Body of pancreas (tissue), 4 donors: Measurements from ENCODE around the gene MAP4K4. TPM values are rescaled to one million over a fixed set of nuclear protein-coding genes. Genes with fewer than 3 reads are reported as not detected.

Source experiments
- ATAC-seq: fragments of 150-250 bp; one replicate; pipeline ENCODE4 v1.9.1; 2016
- DNase-seq, 4 donors: peaks; one replicate each; pipeline ENCODE4 v3.0.0-alpha.2; 2019
- H3K27ac ChIP-seq, 4 donors: fragments of 200-600 bp; sonication (generic); 1 replicate in 3 of 4; 2 replicates in 1 of 4; pipeline versions ENCODE4 v1.5.1 to v1.6.1; 2016 to 2019; ENCODE audit warnings: mild to moderate bottlenecking in 1 of 4, mixed read lengths in 1 of 4, moderate library complexity in 1 of 4
- H3K27me3 ChIP-seq, 2 donors: fragments of 200-600 bp; sonication (generic); one replicate each; pipeline ENCODE4 v1.6.0; 2016; ENCODE audit warnings: mild to moderate bottlenecking in 1 of 2
- H3K36me3 ChIP-seq, 2 donors: fragments of 200-600 bp; sonication (generic); replicated peaks in 1 of 2; 2 replicates each; pipeline ENCODE4 v1.5.1; 2016; ENCODE audit warnings: low read depth in 2 of 2; ENCODE audit not compliant: insufficient read depth in 1 of 2
- H3K4me1 ChIP-seq: fragments of 200-600 bp; sonication (generic); one replicate; pipeline ENCODE4 v1.6.0; 2016
- H3K4me3 ChIP-seq, 2 donors: fragments of 200-600 bp; sonication (generic); 1 replicate in 1 of 2; 2 replicates in 1 of 2; pipeline ENCODE4 v1.5.1; 2016 to 2019
- H3K9me3 ChIP-seq, 3 donors: fragments of 200-600 bp; sonication (generic); 1 replicate in 2 of 3; 2 replicates in 1 of 3; pipeline ENCODE4 v1.5.1; 2016
- CTCF ChIP-seq, 7 experiments: fragments of 450-650 bp in 4 of 7; fragments of 200-600 bp in 3 of 7; sonication (generic) in 3 of 7; IDR thresholded peaks; one replicate each; pipeline ENCODE4 v1.5.1; 2016 to 2019; ENCODE audit warnings: antibody characterized with exemption in 7 of 7
- POLR2A ChIP-seq, 3 donors: fragments of 450-650 bp; IDR thresholded peaks; one replicate each; pipeline ENCODE4 v1.6.1; 2016; ENCODE audit warnings: antibody characterized with exemption in 3 of 3, mild to moderate bottlenecking in 2 of 3
- WGBS, 2 donors: methylation state at CpG; one replicate each; pipeline ENCODE4 v1.1.5; 2017; 5-methylcytosine and 5-hydroxymethylcytosine counted together
- intact Hi-C: fragments of 100-400 bp; cut with DNase I; formaldehyde crosslinking; loops from one replicate; pipeline ENCODE4 v1.15.1; 2023
- total RNA-seq, 2 donors: library from RNA; depleted of rRNA; stranded (reverse); fragments of >200 nt; gene quantifications; one replicate each; pipeline ENCODE4 v1.1.0, GENCODE V29; 2016

Gene MAP4K4
- total RNA-seq, 2 donors from 2014 or later, result 22.1 to 25.1 TPM

- TF ChIP-seq POLR2A (IDR thresholded peaks at IDR 0.05) (no peak), CTCF (IDR thresholded peaks at IDR 0.05) (no peak)
- Histone ChIP-seq H3K36me3 (no peaks in the 10 kb centered on the region), H3K27ac (no peak overlapping the region), H3K9me3 (no peaks in the 10 kb centered on the region), H3K4me1 (no peaks in the 10 kb centered on the region), H3K27me3 (no peaks in the 10 kb centered on the region), H3K4me3 (no peak overlapping the region)
- intact Hi-C loops, result no loop called here
- 88 to 92% methylated on average over 1 of the region's 1 CpG for WGBS, 2 donors
- DNase-seq (no peak), ATAC-seq (no peak)
Measured at GRCh38 chr2:101689114-101689825, 8.2 kb upstream of the MAP4K4 start.

DNA sequence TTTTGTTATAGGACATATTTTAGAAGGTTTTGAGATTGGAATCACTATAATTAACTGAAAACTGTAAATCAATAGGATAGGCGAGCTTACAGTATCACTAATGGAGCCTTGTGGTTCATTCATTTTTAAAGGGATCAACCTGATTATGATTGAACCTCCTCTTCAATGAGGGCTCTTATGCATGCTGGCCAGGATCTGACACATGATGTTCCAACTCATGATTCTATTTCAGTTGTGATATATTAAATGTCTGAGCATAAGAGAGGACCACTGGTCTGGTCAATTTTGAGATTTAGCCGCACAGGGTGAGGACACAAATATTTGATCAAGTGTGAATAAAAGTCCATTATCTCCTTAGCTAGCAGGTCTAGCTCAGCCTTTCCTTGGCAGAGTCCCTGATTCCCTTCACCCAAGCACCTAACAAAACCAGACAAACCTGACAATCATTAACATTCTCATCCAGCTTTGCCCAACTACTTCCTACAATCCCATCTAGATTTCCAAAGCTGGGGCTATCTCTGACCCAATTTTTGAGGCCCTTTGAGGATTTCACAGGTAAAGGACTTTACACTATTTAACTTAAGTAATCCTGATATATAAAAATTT lies 6.9 kb upstream of the MAP4K4 start:
- WGBS, 2 donors, result 33 to 62% methylated on average over 2 of the region's 2 CpGs
- Histone ChIP-seq H3K36me3 (no peaks in the 10 kb centered on the region), H3K27ac (no peak overlapping the region), H3K9me3 (no peaks in the 10 kb centered on the region), H3K4me3 (no peak overlapping the region), H3K4me1 (no peaks in the 10 kb centered on the region), H3K27me3 (no peaks in the 10 kb centered on the region)
- intact Hi-C loops, result no loop called here
- TF ChIP-seq CTCF (IDR thresholded peaks at IDR 0.05) (no peak), POLR2A (IDR thresholded peaks at IDR 0.05) (no peak)
- DNase-seq, result no peak
- ATAC-seq, result no peak

DNA sequence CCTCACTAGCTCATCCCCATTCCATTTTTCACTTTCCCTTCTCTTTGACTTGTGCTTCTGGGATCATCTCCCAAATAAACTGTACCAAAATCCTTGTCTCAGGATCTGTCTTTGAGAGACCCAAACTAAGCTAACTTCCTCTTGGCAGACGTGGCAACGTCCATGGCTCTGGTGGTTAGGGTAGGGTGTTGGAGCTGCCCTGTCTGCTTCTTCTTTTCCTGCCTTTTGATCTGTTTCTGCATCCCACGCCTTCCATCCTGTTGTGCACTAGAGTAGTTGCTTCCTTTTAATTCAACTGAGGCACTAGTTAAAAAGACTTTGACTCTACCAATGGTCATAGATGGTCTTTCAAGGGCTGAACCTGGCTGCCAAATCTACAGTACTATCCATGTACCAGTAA lies 5.5 kb upstream of the MAP4K4 start:
- ATAC-seq, result no peak
- Histone ChIP-seq H3K9me3 (no peaks in the 10 kb centered on the region), H3K4me1 (peaks cover 10% of the 10 kb centered on the region), H3K36me3 (no peaks in the 10 kb centered on the region), H3K27ac (no peak overlapping the region), H3K27me3 (no peaks in the 10 kb centered on the region), H3K4me3 (no peak overlapping the region)
- DNase-seq, result no peak
- TF ChIP-seq CTCF (IDR thresholded peaks at IDR 0.05), result no peak
- TF ChIP-seq POLR2A (IDR thresholded peaks at IDR 0.05), result no peak
- intact Hi-C loops, result no loop called here
- whole genome bisulfite sequencing, 2 donors, result 61 to 70% methylated on average over 3 of the region's 3 CpGs

DNA sequence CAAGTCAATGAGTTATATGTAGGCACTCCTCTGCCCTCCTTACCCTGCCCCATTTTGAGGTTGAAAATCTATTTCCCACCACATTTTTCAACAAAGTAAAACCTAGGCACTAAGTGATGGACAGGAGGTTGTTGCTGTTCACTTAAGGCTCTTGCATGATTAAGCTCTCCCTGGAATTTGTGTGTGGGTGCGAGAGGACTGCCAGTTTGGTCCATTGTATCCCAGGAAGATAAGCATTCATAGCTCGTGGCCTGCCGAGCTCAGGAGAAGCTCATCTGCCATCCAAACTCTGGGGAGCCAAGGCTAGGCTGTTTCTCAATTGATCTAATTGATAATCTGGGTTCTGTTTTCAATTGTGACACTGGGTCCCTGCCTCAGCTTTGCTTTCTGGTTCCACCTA lies 4.7 kb upstream of the MAP4K4 start:
- no peak overlapping the region for H3K27ac ChIP-seq
- no peaks in the 10 kb centered on the region for H3K27me3 ChIP-seq
- no peak overlapping the region for H3K4me3 ChIP-seq
- no peak for DNase-seq
- H3K4me1 ChIP-seq, result peaks cover 10% of the 10 kb centered on the region
- 86 to 95% methylated on average over 3 of the region's 3 CpGs for WGBS, 2 donors
- no peaks in the 10 kb centered on the region for H3K9me3 ChIP-seq
- no peak for TF ChIP-seq POLR2A (IDR thresholded peaks at IDR 0.05)
- TF ChIP-seq CTCF (IDR thresholded peaks at IDR 0.05), result no peak
- intact Hi-C loops, result no loop called here
- ATAC-seq, result no peak
- H3K36me3 ChIP-seq, result no peaks in the 10 kb centered on the region
